GM23338 (cell line): ENCODE results near the gene BCAS3. TPM values are rescaled to one million over a fixed set of nuclear protein-coding genes. Genes with fewer than 3 reads are reported as not detected.

Source experiments
- ATAC-seq: fragments of 200-7000 bp; cut with Tn5 transposase; 3 replicates; pipeline ENCODE4 v1.9.1; 2020
- DNase-seq: peaks from one replicate; pipeline ENCODE4 v3.0.0-alpha.2; 2015; ENCODE audit warnings: low spot score
- H2AFZ ChIP-seq: fragments of 200-600 bp; sonication (generic); 2 replicates; pipeline ENCODE4 v1.8.0; 2016; ENCODE audit warnings: antibody characterized with exemption, mild to moderate bottlenecking, moderate library complexity
- H3F3A ChIP-seq: fragments of 200-600 bp; sonication (generic); replicated peaks from 2 replicates; pipeline ENCODE4 v1.8.0; 2017; ENCODE audit warnings: antibody characterized with exemption, mixed run types, low read depth
- H3K27ac ChIP-seq: fragments of 200-600 bp; sonication (generic); 2 replicates; pipeline ENCODE4 v1.6.1; 2016; ENCODE audit warnings: low read depth
- H3K27me3 ChIP-seq: fragments of 200-600 bp; sonication (generic); 2 replicates; pipeline ENCODE4 v1.8.0; 2016; ENCODE audit warnings: mild to moderate bottlenecking, mixed run types, moderate library complexity; ENCODE audit not compliant: insufficient read depth
- H3K36me3 ChIP-seq: fragments of 200-600 bp; sonication (generic); 2 replicates; pipeline ENCODE4 v1.8.0; 2016; ENCODE audit warnings: mild to moderate bottlenecking; ENCODE audit not compliant: insufficient read depth
- H3K4me1 ChIP-seq: fragments of 200-600 bp; sonication (generic); 2 replicates; pipeline ENCODE4 v1.8.0; 2016; ENCODE audit warnings: mild to moderate bottlenecking, moderate library complexity; ENCODE audit not compliant: insufficient read depth
- H3K4me2 ChIP-seq: fragments of 200-600 bp; sonication (generic); 2 replicates; pipeline ENCODE4 v1.7.1; 2017; ENCODE audit warnings: mixed run types
- H3K4me3 ChIP-seq: fragments of 200-600 bp; sonication (generic); 2 replicates; pipeline ENCODE4 v1.6.1; 2016; ENCODE audit warnings: mixed run types
- H3K79me2 ChIP-seq: fragments of 200-600 bp; sonication (generic); replicated peaks from 2 replicates; pipeline ENCODE4 v1.8.0; 2017; ENCODE audit warnings: mild to moderate bottlenecking; ENCODE audit not compliant: insufficient read depth
- H3K9me2 ChIP-seq: fragments of 200-600 bp; sonication (generic); 2 replicates; pipeline ENCODE4 v1.8.0; 2017; ENCODE audit not compliant: insufficient read depth
- H4K20me1 ChIP-seq: fragments of 200-600 bp; sonication (generic); replicated peaks from 2 replicates; pipeline ENCODE4 v1.8.0; 2017; ENCODE audit warnings: mild to moderate bottlenecking; ENCODE audit not compliant: insufficient read depth
- H3K27ac Mint-ChIP-seq: 2 replicates; pipeline ENCODE4 v1.8.0; 2020; ENCODE audit warnings: inconsistent platforms, mild to moderate bottlenecking, moderate library complexity, mixed read lengths
- H3K27me3 Mint-ChIP-seq: 3 replicates; pipeline ENCODE4 v1.8.0; 2022; ENCODE audit warnings: low read depth, mild to moderate bottlenecking, moderate library complexity, mixed read lengths, inconsistent platforms; ENCODE audit not compliant: insufficient read depth, poor library complexity
- H3K36me3 Mint-ChIP-seq: 3 replicates; pipeline ENCODE4 v1.8.0; 2021; ENCODE audit warnings: low read depth, mild to moderate bottlenecking, inconsistent platforms, moderate library complexity, mixed read lengths
- H3K4me1 Mint-ChIP-seq: 3 replicates; pipeline ENCODE4 v1.8.0; 2020; ENCODE audit warnings: mild to moderate bottlenecking, inconsistent platforms, mixed read lengths
- H3K4me3 Mint-ChIP-seq: 3 replicates; pipeline ENCODE4 v1.8.0; 2021; ENCODE audit warnings: moderate library complexity, mild to moderate bottlenecking, inconsistent platforms, mixed read lengths
- H3K9me3 Mint-ChIP-seq: 3 replicates; pipeline ENCODE4 v1.8.0; 2020; ENCODE audit warnings: moderate library complexity, mild to moderate bottlenecking, inconsistent platforms, mixed read lengths
- CREB1 ChIP-seq: fragments of 250-450 bp; sonication (Bioruptor Pico); IDR thresholded peaks from 2 replicates; pipeline ENCODE4 v1.5.0; 2020; ENCODE audit warnings: low read depth, mild to moderate bottlenecking, moderate library complexity
- CTCF ChIP-seq, 2 experiments: fragments of 200-600 bp in 1 of 2; sonication (generic) in 1 of 2; conservative IDR thresholded peaks; 2 replicates each; pipeline versions ENCODE4 v1.5.1 to v1.6.1; 2016 to 2017; ENCODE audit warnings: antibody characterized with exemption in 2 of 2, low read depth in 2 of 2, mild to moderate bottlenecking in 2 of 2, moderate library complexity in 1 of 2
- ZNF462 ChIP-seq: fragments of 250-450 bp; sonication (Bioruptor Pico); IDR thresholded peaks from 2 replicates; pipeline ENCODE4 v1.5.0; 2020; ENCODE audit warnings: mild to moderate bottlenecking, moderate library complexity
- polyA plus RNA-seq: library from polyadenylated mRNA; unstranded; fragments of >200 nt; fragmentation: Nextera tagmentation; extraction: Ambion mirVana; gene quantifications from 2 replicates; pipeline ENCODE4 v1.2.1, GENCODE V29; 2016
- total RNA-seq: library from RNA; depleted of rRNA; stranded (reverse); fragments of >200 nt; shearing (Covaris generic); gene quantifications from 2 replicates; pipeline ENCODE4 v1.2.3, GENCODE V29; 2014

BCAS3 gene
- total and polyA plus RNA-seq, 2 experiments from 2014 or later = 8.2 to 28.0 TPM

- no peak for TF ChIP-seq ZNF462 (CRISPR knock-in tag)
Observed at GRCh38 chr17:61000911-61001310, 323.3 kb downstream of the BCAS3 start (continued).

GRCh38 chr17:61002316-61002736, 324.7 kb downstream of the BCAS3 start:
- Mint-ChIP-seq H3K9me3 (no peaks in the 10 kb centered on the region; the same call in 2 of the 3 replicates), H3K27me3 (no peaks in the 10 kb centered on the region), H3K4me1 (peaks cover 9% of the 10 kb centered on the region; the same call in 2 of the 3 replicates), H3K4me3 (no peak overlapping the region), H3K27ac (no peak overlapping the region), H3K36me3 (no peaks in the 10 kb centered on the region)
- Histone ChIP-seq H3K27me3 (no peaks in the 10 kb centered on the region), H3F3A (no peaks in the 10 kb centered on the region), H3K27ac (no peak overlapping the region), H4K20me1 (no peaks in the 10 kb centered on the region), H3K4me2 (no peak overlapping the region), H3K4me3 (no peak overlapping the region), H3K9me2 (no peaks in the 10 kb centered on the region), H2AFZ (no peak overlapping the region), H3K4me1 (peaks cover 8% of the 10 kb centered on the region; the same call in 1 of the 2 replicates), H3K79me2 (no peaks in the 10 kb centered on the region), H3K36me3 (no peaks in the 10 kb centered on the region)
- TF ChIP-seq CTCF (conservative IDR thresholded peaks at IDR 0.05; ENCODE audit: low read depth in 2 of 2) = peak; percentile 55 to 75
- TF ChIP-seq CREB1 (CRISPR knock-in tag) = no peak
- DNase-seq = peak; percentile 56
- ATAC-seq = no peak; the same call in 2 of the 3 replicates
